GM12892 (cell line): Measurements from ENCODE around the gene UNC13A.

ENCODE experiments used
- POLR2A ChIP-seq: IDR thresholded peaks from 2 replicates; pipeline ENCODE4 v1.6.1; 2011; ENCODE audit warnings: low read depth, low read length, control low read depth
- POLR2AphosphoS5 ChIP-seq: IDR thresholded peaks from 2 replicates; pipeline ENCODE4 v1.6.1; 2011; ENCODE audit warnings: low read depth, low read length, control low read depth
- TAF1 ChIP-seq: IDR thresholded peaks from 2 replicates; pipeline ENCODE4 v1.6.1; 2011; ENCODE audit warnings: low read depth, mild to moderate bottlenecking, control low read depth, low read length, borderline replicate concordance

DNA sequence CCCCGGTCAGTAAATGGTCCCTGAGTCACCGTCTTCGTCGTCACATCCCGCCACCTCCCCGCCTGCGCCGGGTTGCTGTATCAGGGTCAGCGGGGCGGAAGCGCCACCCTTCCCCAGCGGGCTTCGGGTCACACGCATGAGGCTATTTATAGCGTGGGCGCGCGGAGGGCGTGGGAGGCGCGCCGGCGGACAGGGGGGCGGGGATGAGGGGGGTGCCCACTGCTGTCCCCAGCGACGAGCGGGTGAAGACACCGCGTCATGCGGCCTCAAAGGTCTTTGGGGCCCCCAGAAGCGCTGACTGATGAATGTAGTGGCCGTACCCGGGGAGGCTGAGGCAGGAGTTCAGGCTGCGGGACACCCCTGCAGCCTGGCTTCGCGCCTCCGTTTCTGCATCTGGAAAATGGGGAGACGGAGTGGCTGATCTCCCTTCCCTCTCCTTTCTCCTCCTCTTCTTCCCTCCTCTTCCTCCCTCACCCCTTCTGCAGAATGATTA lies 7.9 kb downstream of the UNC13A start:
- TF ChIP-seq POLR2AphosphoS5 (no peak), POLR2A (no peak), TAF1 (no peak)
